ENCODE measurements around the gene IGFBP4.

DNA sequence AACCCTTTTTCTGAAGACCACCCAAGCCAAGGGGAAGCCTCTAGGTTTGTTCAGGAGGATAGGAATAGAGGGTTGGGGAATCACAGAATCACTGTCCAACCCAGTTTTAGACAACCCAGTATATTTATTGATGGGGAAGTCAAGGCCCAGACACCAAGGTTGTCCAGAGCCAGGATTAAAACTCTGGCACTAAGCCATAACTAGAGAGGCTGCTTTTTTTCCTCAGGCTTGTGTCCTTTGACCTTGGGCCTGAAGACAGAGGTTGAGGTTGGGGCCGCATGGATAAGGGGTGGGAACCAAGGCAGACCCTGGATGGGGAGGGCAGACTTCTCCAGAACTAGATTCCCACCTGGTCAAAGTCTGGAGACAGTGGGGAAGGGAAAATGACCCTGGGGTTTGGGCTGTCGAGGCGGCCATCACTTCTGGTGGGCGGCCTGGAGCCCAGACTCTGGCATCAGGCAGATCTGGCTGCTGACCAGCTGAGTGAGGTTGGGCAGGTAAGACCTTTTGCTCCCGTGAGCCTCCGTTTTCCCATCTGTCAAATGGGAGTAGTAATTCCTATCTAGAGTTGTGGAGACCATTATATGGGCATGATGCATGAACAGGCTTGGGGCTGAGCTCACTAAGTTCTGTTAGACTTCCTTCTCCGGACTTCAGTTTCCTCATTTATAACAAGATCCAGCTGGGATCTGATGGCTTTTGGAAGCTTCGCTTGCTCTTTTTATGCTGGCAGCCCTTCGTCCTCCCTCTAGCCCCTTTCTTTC is 17.9 kb downstream of the IGFBP4 start:
- TF ChIP-seq, protein P1, sequence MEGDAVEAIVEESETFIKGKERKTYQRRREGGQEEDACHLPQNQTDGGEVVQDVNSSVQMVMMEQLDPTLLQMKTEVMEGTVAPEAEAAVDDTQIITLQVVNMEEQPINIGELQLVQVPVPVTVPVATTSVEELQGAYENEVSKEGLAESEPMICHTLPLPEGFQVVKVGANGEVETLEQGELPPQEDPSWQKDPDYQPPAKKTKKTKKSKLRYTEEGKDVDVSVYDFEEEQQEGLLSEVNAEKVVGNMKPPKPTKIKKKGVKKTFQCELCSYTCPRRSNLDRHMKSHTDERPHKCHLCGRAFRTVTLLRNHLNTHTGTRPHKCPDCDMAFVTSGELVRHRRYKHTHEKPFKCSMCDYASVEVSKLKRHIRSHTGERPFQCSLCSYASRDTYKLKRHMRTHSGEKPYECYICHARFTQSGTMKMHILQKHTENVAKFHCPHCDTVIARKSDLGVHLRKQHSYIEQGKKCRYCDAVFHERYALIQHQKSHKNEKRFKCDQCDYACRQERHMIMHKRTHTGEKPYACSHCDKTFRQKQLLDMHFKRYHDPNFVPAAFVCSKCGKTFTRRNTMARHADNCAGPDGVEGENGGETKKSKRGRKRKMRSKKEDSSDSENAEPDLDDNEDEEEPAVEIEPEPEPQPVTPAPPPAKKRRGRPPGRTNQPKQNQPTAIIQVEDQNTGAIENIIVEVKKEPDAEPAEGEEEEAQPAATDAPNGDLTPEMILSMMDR (IDR thresholded peaks at IDR 0.05 in 2 of 3, conservative IDR thresholded peaks at IDR 0.05 in 1 of 3; ENCODE audit: control insufficient read depth in 2 of 3, extremely low read depth in 1 of 3, insufficient read depth in 1 of 3, low read depth in 3 of 3, low read length in 3 of 3), result no peak
- TF ChIP-seq, protein P2, sequence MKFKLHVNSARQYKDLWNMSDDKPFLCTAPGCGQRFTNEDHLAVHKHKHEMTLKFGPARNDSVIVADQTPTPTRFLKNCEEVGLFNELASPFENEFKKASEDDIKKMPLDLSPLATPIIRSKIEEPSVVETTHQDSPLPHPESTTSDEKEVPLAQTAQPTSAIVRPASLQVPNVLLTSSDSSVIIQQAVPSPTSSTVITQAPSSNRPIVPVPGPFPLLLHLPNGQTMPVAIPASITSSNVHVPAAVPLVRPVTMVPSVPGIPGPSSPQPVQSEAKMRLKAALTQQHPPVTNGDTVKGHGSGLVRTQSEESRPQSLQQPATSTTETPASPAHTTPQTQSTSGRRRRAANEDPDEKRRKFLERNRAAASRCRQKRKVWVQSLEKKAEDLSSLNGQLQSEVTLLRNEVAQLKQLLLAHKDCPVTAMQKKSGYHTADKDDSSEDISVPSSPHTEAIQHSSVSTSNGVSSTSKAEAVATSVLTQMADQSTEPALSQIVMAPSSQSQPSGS (IDR thresholded peaks at IDR 0.05; ENCODE audit: low read length), result no peak
- TF ChIP-seq POLR2A (IDR thresholded peaks at IDR 0.05; ENCODE audit: low read depth, low read length) (no peak), CHD2 (IDR thresholded peaks at IDR 0.05; ENCODE audit: borderline replicate concordance, low read depth, low read length) (no peak), RBBP5 (conservative IDR thresholded peaks at IDR 0.05) (no peak), JUND (IDR thresholded peaks at IDR 0.05; ENCODE audit: low read depth, low read length) (no peak)
- TF ChIP-seq, protein P3, sequence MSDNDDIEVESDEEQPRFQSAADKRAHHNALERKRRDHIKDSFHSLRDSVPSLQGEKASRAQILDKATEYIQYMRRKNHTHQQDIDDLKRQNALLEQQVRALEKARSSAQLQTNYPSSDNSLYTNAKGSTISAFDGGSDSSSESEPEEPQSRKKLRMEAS (IDR thresholded peaks at IDR 0.05; ENCODE audit: low read depth, low read length), result no peak
